Liver (tissue), 3 donors: ENCODE measurements around the gene BMP10.

Source experiments
- EGR1 ChIP-seq, 2 donors: IDR thresholded peaks; 2 replicates each; pipeline ENCODE4 v1.6.1; 2016 to 2018; ENCODE audit warnings: antibody characterized with exemption in 2 of 2, low read depth in 2 of 2
- GABPA ChIP-seq, 2 donors: IDR thresholded peaks in 1 of 2; conservative IDR thresholded peaks in 1 of 2; 2 replicates each; pipeline ENCODE4 v1.6.1; 2016; ENCODE audit warnings: antibody characterized with exemption in 2 of 2, mild to moderate bottlenecking in 1 of 2, moderate library complexity in 1 of 2
- HNF4G ChIP-seq: IDR thresholded peaks from 2 replicates; pipeline ENCODE4 v1.6.1; 2016; ENCODE audit warnings: antibody characterized with exemption
- JUND ChIP-seq, 2 donors: IDR thresholded peaks; 2 replicates each; pipeline ENCODE4 v1.6.1; 2016; ENCODE audit warnings: antibody characterized with exemption in 2 of 2
- MAX ChIP-seq: IDR thresholded peaks from 2 replicates; pipeline ENCODE4 v1.6.1; 2016; ENCODE audit warnings: antibody characterized with exemption
- REST ChIP-seq: IDR thresholded peaks from 2 replicates; pipeline ENCODE4 v1.6.1; 2016; ENCODE audit warnings: antibody characterized with exemption, mild to moderate bottlenecking
- TAF1 ChIP-seq: conservative IDR thresholded peaks from 2 replicates; pipeline ENCODE4 v1.6.1; 2016; ENCODE audit warnings: antibody characterized with exemption, mild to moderate bottlenecking
- TF ChIP-seq, protein P1 (sequence below): fragments of 150-350 bp; IDR thresholded peaks from 2 replicates; pipeline ENCODE4 v1.5.1; 2017; ENCODE audit warnings: improper control_type of control experiment, low read depth, low read length; ENCODE audit not compliant: missing input control
- donor health status: healthy.
- donor health status: healthy.

DNA sequence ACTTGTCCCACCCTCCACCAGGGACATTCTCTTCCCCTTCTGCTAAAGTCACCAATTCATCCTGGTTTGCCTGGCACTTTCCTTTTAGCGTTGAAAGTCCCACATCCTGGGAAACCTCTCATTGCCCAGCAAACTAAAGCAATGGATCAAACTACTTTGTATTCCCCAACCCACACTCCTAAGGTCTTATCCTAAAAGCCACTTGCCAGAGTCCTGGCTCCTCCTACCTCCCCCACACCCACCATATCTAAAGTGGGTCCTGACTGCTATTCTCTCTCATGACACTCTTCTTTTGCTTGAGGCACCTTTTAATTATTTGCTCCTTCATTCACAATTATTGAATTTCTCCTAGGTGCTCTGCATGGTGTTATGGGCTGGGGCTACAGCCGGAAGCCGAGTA lies 40.9 kb upstream of the BMP10 start:
- TF ChIP-seq, protein P1, sequence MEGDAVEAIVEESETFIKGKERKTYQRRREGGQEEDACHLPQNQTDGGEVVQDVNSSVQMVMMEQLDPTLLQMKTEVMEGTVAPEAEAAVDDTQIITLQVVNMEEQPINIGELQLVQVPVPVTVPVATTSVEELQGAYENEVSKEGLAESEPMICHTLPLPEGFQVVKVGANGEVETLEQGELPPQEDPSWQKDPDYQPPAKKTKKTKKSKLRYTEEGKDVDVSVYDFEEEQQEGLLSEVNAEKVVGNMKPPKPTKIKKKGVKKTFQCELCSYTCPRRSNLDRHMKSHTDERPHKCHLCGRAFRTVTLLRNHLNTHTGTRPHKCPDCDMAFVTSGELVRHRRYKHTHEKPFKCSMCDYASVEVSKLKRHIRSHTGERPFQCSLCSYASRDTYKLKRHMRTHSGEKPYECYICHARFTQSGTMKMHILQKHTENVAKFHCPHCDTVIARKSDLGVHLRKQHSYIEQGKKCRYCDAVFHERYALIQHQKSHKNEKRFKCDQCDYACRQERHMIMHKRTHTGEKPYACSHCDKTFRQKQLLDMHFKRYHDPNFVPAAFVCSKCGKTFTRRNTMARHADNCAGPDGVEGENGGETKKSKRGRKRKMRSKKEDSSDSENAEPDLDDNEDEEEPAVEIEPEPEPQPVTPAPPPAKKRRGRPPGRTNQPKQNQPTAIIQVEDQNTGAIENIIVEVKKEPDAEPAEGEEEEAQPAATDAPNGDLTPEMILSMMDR: no peak
- TF ChIP-seq MAX (no peak), HNF4G (no peak), GABPA (IDR thresholded peaks at IDR 0.05 in 1 of 2, conservative IDR thresholded peaks at IDR 0.05 in 1 of 2) (no peak), JUND (IDR thresholded peaks at IDR 0.05) (no peak), REST (no peak), EGR1 (IDR thresholded peaks at IDR 0.05; ENCODE audit: low read depth in 2 of 2) (no peak), TAF1 (no peak)
